Measurements from ENCODE around the gene CYB5RL.

Gene CYB5RL

GRCh38 chr1:54159733-54160316, 40.0 kb downstream of the CYB5RL start:
- no peaks in the 10 kb centered on the region for H3F3A ChIP-seq (ENCODE audit: low read depth)
- no peak for TF ChIP-seq EZH2phosphoT487 (IDR thresholded peaks at IDR 0.05; ENCODE audit: borderline replicate concordance)
- no peak for TF ChIP-seq CTCF (conservative IDR thresholded peaks at IDR 0.05; ENCODE audit: low read length)
- no peaks in the 10 kb centered on the region for H3K27me3 ChIP-seq (ENCODE audit: insufficient read depth, low read length, poor library complexity, severe bottlenecking)
- H3K4me1 ChIP-seq (ENCODE audit: insufficient read depth, low read length, poor library complexity, severe bottlenecking): no peaks in the 10 kb centered on the region
- H3K9ac ChIP-seq (ENCODE audit: low read depth, low read length, poor library complexity, severe bottlenecking): no peak overlapping the region
- no peak overlapping the region for H3K4me2 ChIP-seq (ENCODE audit: low read depth, low read length, poor library complexity, severe bottlenecking)
- no peaks in the 10 kb centered on the region for H4K20me1 ChIP-seq (ENCODE audit: insufficient read depth, low read length, poor library complexity, severe bottlenecking)
- H3K9me2 ChIP-seq (replicated peaks; ENCODE audit: low read depth, low read length): no peaks in the 10 kb centered on the region
- H3K36me3 ChIP-seq (ENCODE audit: insufficient read depth, low read length): no peaks in the 10 kb centered on the region
- H3K4me3 ChIP-seq (ENCODE audit: low read length, poor library complexity, severe bottlenecking): no peak overlapping the region
- H3K9me3 ChIP-seq (ENCODE audit: insufficient read depth, low read depth, low read length): no peaks in the 10 kb centered on the region
- no peaks in the 10 kb centered on the region for H3K79me2 ChIP-seq (ENCODE audit: insufficient read depth, low read length)
- no peak overlapping the region for H2AFZ ChIP-seq (ENCODE audit: low read length)

- H3K27me3 ChIP-seq (ENCODE audit: insufficient read depth, low read length, poor library complexity, severe bottlenecking): no peaks in the 10 kb centered on the region
- TF ChIP-seq EZH2phosphoT487 (IDR thresholded peaks at IDR 0.05; ENCODE audit: borderline replicate concordance) (no peak), CTCF (conservative IDR thresholded peaks at IDR 0.05; ENCODE audit: low read length) (no peak)
- H4K20me1 ChIP-seq (ENCODE audit: insufficient read depth, low read length, poor library complexity, severe bottlenecking): no peaks in the 10 kb centered on the region
- H2AFZ ChIP-seq (ENCODE audit: low read length): no peak overlapping the region
- H3K36me3 ChIP-seq (ENCODE audit: insufficient read depth, low read length): no peaks in the 10 kb centered on the region
- no peaks in the 10 kb centered on the region for H3K9me3 ChIP-seq (ENCODE audit: insufficient read depth, low read depth, low read length)
- no peaks in the 10 kb centered on the region for H3K79me2 ChIP-seq (ENCODE audit: insufficient read depth, low read length)
- no peaks in the 10 kb centered on the region for H3K9me2 ChIP-seq (replicated peaks; ENCODE audit: low read depth, low read length)
- no peak overlapping the region for H3K9ac ChIP-seq (ENCODE audit: low read depth, low read length, poor library complexity, severe bottlenecking)
- no peak overlapping the region for H3K4me3 ChIP-seq (ENCODE audit: low read length, poor library complexity, severe bottlenecking)
- H3K4me2 ChIP-seq (ENCODE audit: low read depth, low read length, poor library complexity, severe bottlenecking): no peak overlapping the region
- no peaks in the 10 kb centered on the region for H3F3A ChIP-seq (ENCODE audit: low read depth)
- no peaks in the 10 kb centered on the region for H3K4me1 ChIP-seq (ENCODE audit: insufficient read depth, low read length, poor library complexity, severe bottlenecking)
Measured at GRCh38 chr1:54158071-54158470, 41.8 kb downstream of the CYB5RL start.

GRCh38 chr1:54157401-54157800, 42.4 kb downstream of the CYB5RL start:
- Histone ChIP-seq H3K4me3 (ENCODE audit: low read length, poor library complexity, severe bottlenecking) (no peak overlapping the region), H3K36me3 (ENCODE audit: insufficient read depth, low read length) (no peaks in the 10 kb centered on the region), H3K27me3 (ENCODE audit: insufficient read depth, low read length, poor library complexity, severe bottlenecking) (no peaks in the 10 kb centered on the region), H3K4me1 (ENCODE audit: insufficient read depth, low read length, poor library complexity, severe bottlenecking) (no peaks in the 10 kb centered on the region), H3K9ac (ENCODE audit: low read depth, low read length, poor library complexity, severe bottlenecking) (no peak overlapping the region), H3F3A (ENCODE audit: low read depth) (no peaks in the 10 kb centered on the region), H3K9me2 (replicated peaks; ENCODE audit: low read depth, low read length) (no peaks in the 10 kb centered on the region), H3K79me2 (ENCODE audit: insufficient read depth, low read length) (no peaks in the 10 kb centered on the region), H4K20me1 (ENCODE audit: insufficient read depth, low read length, poor library complexity, severe bottlenecking) (no peaks in the 10 kb centered on the region), H3K4me2 (ENCODE audit: low read depth, low read length, poor library complexity, severe bottlenecking) (no peak overlapping the region), H3K9me3 (ENCODE audit: insufficient read depth, low read depth, low read length) (no peaks in the 10 kb centered on the region), H2AFZ (ENCODE audit: low read length) (no peak overlapping the region)
- no peak for TF ChIP-seq CTCF (conservative IDR thresholded peaks at IDR 0.05; ENCODE audit: low read length)
- no peak for TF ChIP-seq EZH2phosphoT487 (IDR thresholded peaks at IDR 0.05; ENCODE audit: borderline replicate concordance)
